ENCODE results near the gene SDR42E1. TPM values are rescaled to one million over a fixed set of nuclear protein-coding genes. Genes with fewer than 3 reads are reported as not detected.

The SDR42E1 gene, protein sequence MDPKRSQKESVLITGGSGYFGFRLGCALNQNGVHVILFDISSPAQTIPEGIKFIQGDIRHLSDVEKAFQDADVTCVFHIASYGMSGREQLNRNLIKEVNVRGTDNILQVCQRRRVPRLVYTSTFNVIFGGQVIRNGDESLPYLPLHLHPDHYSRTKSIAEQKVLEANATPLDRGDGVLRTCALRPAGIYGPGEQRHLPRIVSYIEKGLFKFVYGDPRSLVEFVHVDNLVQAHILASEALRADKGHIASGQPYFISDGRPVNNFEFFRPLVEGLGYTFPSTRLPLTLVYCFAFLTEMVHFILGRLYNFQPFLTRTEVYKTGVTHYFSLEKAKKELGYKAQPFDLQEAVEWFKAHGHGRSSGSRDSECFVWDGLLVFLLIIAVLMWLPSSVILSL
- total RNA-seq: 1 to 10 TPM in 6 of 10 donors, under 1 TPM in 4; 0.46 to 1.6 (median 1.1) TPM
- polyA plus RNA-seq: under 1 TPM; 0.36 to 0.51 TPM
- long read RNA-seq, donor 1, partial matches to known transcripts: 0 of 2 reads
- long read RNA-seq, donor 1, other reads (novel, unspliced or antisense): 0 of 2 reads
- long read RNA-seq, donor 2: 0 reads
- long read RNA-seq, donor 3, full-length matches to known transcripts: 1 of 4 reads
- long read RNA-seq, donor 3, partial matches to known transcripts: 1 of 4 reads
- long read RNA-seq, donor 3, other reads (novel, unspliced or antisense): 2 of 4 reads

DNA sequence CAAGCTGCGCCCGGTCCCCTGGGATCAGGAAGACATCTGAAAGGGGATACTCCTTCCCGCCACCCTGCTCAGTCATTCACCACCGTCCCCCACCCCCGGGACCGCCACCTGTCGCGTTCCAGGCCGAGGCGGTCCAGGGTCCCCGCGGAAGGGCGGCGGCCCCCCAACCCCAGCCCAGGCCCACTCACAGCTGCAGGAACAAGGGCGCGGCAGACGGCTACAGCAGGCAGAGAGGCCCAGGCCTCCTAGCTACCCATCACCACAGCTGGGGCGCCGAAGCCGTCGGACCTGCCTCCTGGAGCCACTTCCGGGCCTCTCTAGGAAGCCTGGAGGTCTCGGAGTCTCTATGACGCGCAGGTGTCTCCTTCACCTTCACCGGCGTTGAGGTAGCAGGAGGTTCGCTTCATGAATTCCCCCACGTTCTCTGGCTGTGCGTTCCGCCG, at the start of gene SDR42E1:
SDR42E1 (minus strand) TSS at position 272 of the 443 bp plus-strand sequence. CDS start 10,612 bp downstream, outside the sequence.
- H3K4me1 ChIP-seq: peaks cover 0 to 7% (median 0%) of the 10 kb centered on the region in 9 donors
- DNase-seq (no peak), ATAC-seq (peak in 3 of 8 donors; percentile 25 to 67 (median 33))
- peaks cover 0 to 27% (median 9%) of the 10 kb centered on the region in 7 donors for H3K27me3 ChIP-seq
- no peaks in the 10 kb centered on the region for H3K36me3 ChIP-seq
- peak within 1 kb of the TSS in 8 of 10 donors; percentile 22 to 50 (median 46) for H3K4me3 ChIP-seq
- WGBS, 2 donors: 12 to 21% methylated on average over 32 of the region's 32 CpGs
- H3K9me3 ChIP-seq: peaks cover 0 to 38% (median 18%) of the 10 kb centered on the region in 11 donors
- peak within 1 kb of the TSS in 1 of 10 donors; percentile 14 for H3K27ac ChIP-seq
- intact Hi-C loops (cut with DNase I): no loop called here
- no peak for TF ChIP-seq CTCF (IDR thresholded peaks at IDR 0.05)

DNA sequence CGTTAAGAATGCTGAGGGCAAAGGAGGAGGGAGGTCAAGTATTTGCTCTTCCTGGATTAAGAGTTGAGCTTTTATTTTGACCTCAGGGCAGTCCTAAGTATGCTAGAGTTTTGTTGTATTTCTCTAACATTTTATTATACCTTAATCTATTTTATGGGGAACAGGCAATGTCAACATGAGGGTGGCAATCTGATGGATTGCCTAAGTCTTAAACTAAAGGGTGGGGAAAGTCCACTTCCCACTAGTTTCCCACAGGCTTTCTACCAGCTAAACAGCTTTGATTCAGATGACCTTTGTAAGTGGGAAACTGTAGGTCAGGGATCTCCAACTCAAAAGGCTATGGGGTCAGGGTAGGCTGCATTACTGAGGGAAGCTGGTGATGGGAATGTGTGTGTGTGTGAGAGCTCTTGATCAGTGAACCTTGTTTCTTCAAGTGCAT, 48.7 kb upstream of the SDR42E1 start:
- H3K27ac ChIP-seq: no peak overlapping the region
- no peak overlapping the region for H3K4me3 ChIP-seq
- ATAC-seq (no peak), DNase-seq (no peak)
- H3K27me3 ChIP-seq: peaks cover 0 to 21% (median 5%) of the 10 kb centered on the region in 7 donors
- no peaks in the 10 kb centered on the region for H3K9me3 ChIP-seq
- no peaks in the 10 kb centered on the region for H3K36me3 ChIP-seq
- no peak for TF ChIP-seq CTCF (IDR thresholded peaks at IDR 0.05)
- intact Hi-C loops (cut with DNase I): loop anchor here in 4 of 10 donors (2.0 to 10.0 kb wide), 3 partner anchors 115 to 119 kb away; no protein-coding TSS in a partner anchor
- H3K4me1 ChIP-seq: peaks cover 0 to 6% (median 0%) of the 10 kb centered on the region in 9 donors
- 64 to 76% methylated on average over 1 of the region's 1 CpG for WGBS, 2 donors

DNA sequence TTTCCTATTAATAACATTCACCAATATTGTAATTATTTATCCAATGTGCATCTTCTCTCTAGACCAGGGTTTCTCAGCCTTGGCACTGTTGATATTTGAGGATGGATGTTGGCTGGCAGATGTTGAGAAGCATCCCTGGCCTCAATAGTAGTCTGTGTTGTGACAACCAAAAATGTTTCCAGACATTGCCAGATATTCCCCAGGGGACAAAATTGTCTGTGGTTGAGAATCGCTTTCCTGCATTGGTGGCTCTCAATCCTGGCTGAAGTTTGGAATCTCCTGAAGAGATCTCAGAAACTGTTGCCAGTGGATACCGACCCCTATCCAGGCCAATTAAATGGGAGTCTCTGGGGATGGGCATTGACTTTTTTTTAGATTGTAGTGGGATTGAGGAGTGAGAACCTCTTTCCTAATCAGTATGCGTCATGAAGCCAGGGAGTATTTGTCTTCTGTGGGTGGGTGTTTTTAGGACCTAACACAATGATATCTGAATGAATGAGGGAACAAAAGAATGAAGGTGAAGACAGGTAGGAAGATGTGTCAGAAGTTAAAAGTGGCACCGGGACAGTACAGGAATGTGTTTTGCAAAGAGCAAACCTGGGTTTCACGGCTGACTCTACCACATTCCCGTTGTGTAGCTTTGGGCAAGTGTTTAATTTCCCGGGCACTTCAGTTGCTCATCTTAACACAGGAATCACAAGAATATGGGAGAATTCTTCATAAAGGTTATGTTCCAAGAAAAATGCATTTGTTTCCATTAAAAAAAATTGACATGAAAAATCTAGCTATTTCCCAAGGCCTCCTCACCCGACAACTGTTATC, 48.1 kb upstream of the SDR42E1 start:
- 70 to 74% methylated on average over 8 of the region's 8 CpGs for WGBS, 2 donors

More for the DNA sequence above, 48.1 kb upstream of the SDR42E1 start:
- ATAC-seq: no peak
- no peak for DNase-seq
- Histone ChIP-seq H3K4me3 (no peak overlapping the region), H3K9me3 (no peaks in the 10 kb centered on the region), H3K27me3 (peaks cover 0 to 21% (median 5%) of the 10 kb centered on the region in 7 donors), H3K27ac (no peak overlapping the region), H3K36me3 (no peaks in the 10 kb centered on the region), H3K4me1 (peaks cover 0 to 6% (median 0%) of the 10 kb centered on the region in 9 donors)
- no peak for TF ChIP-seq CTCF (IDR thresholded peaks at IDR 0.05)
- intact Hi-C loops (cut with DNase I): no loop called here

Data from heart right ventricle (tissue), 16 donors.